Stimulated activated naive CD8-positive, alpha-beta T cell treated with anti-CD3 and anti-CD28 coated beads, Interleukin-15, Interleukin-2, amounts not matched to agents 100 ng/mL and 50 ng/mL, for 24 hours (primary cell): Measurements from ENCODE around the gene MRPL40.

Experiments
- H3K27ac Mint-ChIP-seq: one replicate; pipeline ENCODE4 v1.8.0; 2021; ENCODE audit warnings: mild to moderate bottlenecking, mixed read lengths
- H3K27me3 Mint-ChIP-seq: one replicate; pipeline ENCODE4 v1.8.0; 2021; ENCODE audit warnings: mixed read lengths
- H3K36me3 Mint-ChIP-seq: one replicate; pipeline ENCODE4 v1.8.0; 2021; ENCODE audit warnings: low read depth, mixed read lengths
- H3K4me1 Mint-ChIP-seq: one replicate; pipeline ENCODE4 v1.8.0; 2021; ENCODE audit warnings: low read depth, mixed read lengths
- H3K4me3 Mint-ChIP-seq: one replicate; pipeline ENCODE4 v1.8.0; 2021; ENCODE audit warnings: mild to moderate bottlenecking, mixed read lengths
- H3K9me3 Mint-ChIP-seq: one replicate; pipeline ENCODE4 v1.8.0; 2021; ENCODE audit warnings: mixed read lengths

The MRPL40 gene

GRCh38 chr22:19455585-19456370, 23.4 kb downstream of the MRPL40 start:
- no peaks in the 10 kb centered on the region for H3K27me3 Mint-ChIP-seq
- H3K36me3 Mint-ChIP-seq: peaks cover 66% of the 10 kb centered on the region
- H3K4me1 Mint-ChIP-seq: peaks cover 10% of the 10 kb centered on the region
- peak overlapping the region; percentile 8 for H3K27ac Mint-ChIP-seq
- no peak overlapping the region for H3K4me3 Mint-ChIP-seq
- H3K9me3 Mint-ChIP-seq: no peaks in the 10 kb centered on the region

- no peak overlapping the region for H3K4me3 Mint-ChIP-seq
- H3K4me1 Mint-ChIP-seq: peaks cover 10% of the 10 kb centered on the region
- H3K27ac Mint-ChIP-seq: no peak overlapping the region
- H3K9me3 Mint-ChIP-seq: no peaks in the 10 kb centered on the region
- H3K36me3 Mint-ChIP-seq: peaks cover 68% of the 10 kb centered on the region
- no peaks in the 10 kb centered on the region for H3K27me3 Mint-ChIP-seq
These were observed 24.2 kb downstream of the MRPL40 start for GRCh38 chr22:19456541-19456940.

- Mint-ChIP-seq H3K4me3 (no peak overlapping the region), H3K4me1 (peaks cover 10% of the 10 kb centered on the region), H3K9me3 (no peaks in the 10 kb centered on the region), H3K27me3 (no peaks in the 10 kb centered on the region), H3K27ac (no peak overlapping the region), H3K36me3 (peaks cover 63% of the 10 kb centered on the region)
These were observed 25.6 kb downstream of the MRPL40 start for GRCh38 chr22:19457828-19458428.

- H3K4me1 Mint-ChIP-seq: peaks cover 2% of the 10 kb centered on the region
- no peaks in the 10 kb centered on the region for H3K27me3 Mint-ChIP-seq
- H3K4me3 Mint-ChIP-seq: no peak overlapping the region
- no peaks in the 10 kb centered on the region for H3K9me3 Mint-ChIP-seq
- H3K27ac Mint-ChIP-seq: no peak overlapping the region
- peaks cover 56% of the 10 kb centered on the region for H3K36me3 Mint-ChIP-seq
These were observed 27.7 kb downstream of the MRPL40 start for GRCh38 chr22:19460036-19460435.

- Mint-ChIP-seq H3K36me3 (peaks cover 57% of the 10 kb centered on the region), H3K4me3 (no peak overlapping the region), H3K27ac (no peak overlapping the region), H3K4me1 (no peaks in the 10 kb centered on the region), H3K9me3 (no peaks in the 10 kb centered on the region), H3K27me3 (no peaks in the 10 kb centered on the region)
These were observed 29.2 kb downstream of the MRPL40 start for GRCh38 chr22:19461506-19461905.

GRCh38 chr22:19463008-19463407, 30.7 kb downstream of the MRPL40 start:
- H3K9me3 Mint-ChIP-seq: no peaks in the 10 kb centered on the region
- peaks cover 57% of the 10 kb centered on the region for H3K36me3 Mint-ChIP-seq
- no peaks in the 10 kb centered on the region for H3K27me3 Mint-ChIP-seq
- H3K4me1 Mint-ChIP-seq: no peaks in the 10 kb centered on the region
- no peak overlapping the region for H3K27ac Mint-ChIP-seq
- no peak overlapping the region for H3K4me3 Mint-ChIP-seq

GRCh38 chr22:19463491-19464469, 31.4 kb downstream of the MRPL40 start:
- Mint-ChIP-seq H3K27ac (no peak overlapping the region), H3K4me3 (no peak overlapping the region), H3K9me3 (no peaks in the 10 kb centered on the region), H3K27me3 (no peaks in the 10 kb centered on the region), H3K4me1 (no peaks in the 10 kb centered on the region), H3K36me3 (peaks cover 59% of the 10 kb centered on the region)

- H3K9me3 Mint-ChIP-seq: no peaks in the 10 kb centered on the region
- H3K27ac Mint-ChIP-seq: no peak overlapping the region
- no peaks in the 10 kb centered on the region for H3K27me3 Mint-ChIP-seq
- H3K36me3 Mint-ChIP-seq: peaks cover 59% of the 10 kb centered on the region
- H3K4me3 Mint-ChIP-seq: no peak overlapping the region
- H3K4me1 Mint-ChIP-seq: no peaks in the 10 kb centered on the region
These were observed 32.2 kb downstream of the MRPL40 start for GRCh38 chr22:19464546-19464945.

GRCh38 chr22:19464975-19465374, 32.6 kb downstream of the MRPL40 start:
- Mint-ChIP-seq H3K4me1 (no peaks in the 10 kb centered on the region), H3K9me3 (no peaks in the 10 kb centered on the region), H3K36me3 (peaks cover 61% of the 10 kb centered on the region), H3K27me3 (no peaks in the 10 kb centered on the region), H3K4me3 (no peak overlapping the region), H3K27ac (peak overlapping the region; percentile 46)

- no peak overlapping the region for H3K27ac Mint-ChIP-seq
- H3K9me3 Mint-ChIP-seq: no peaks in the 10 kb centered on the region
- no peak overlapping the region for H3K4me3 Mint-ChIP-seq
- H3K36me3 Mint-ChIP-seq: peaks cover 61% of the 10 kb centered on the region
- H3K4me1 Mint-ChIP-seq: no peaks in the 10 kb centered on the region
- H3K27me3 Mint-ChIP-seq: no peaks in the 10 kb centered on the region
These were observed 33.9 kb downstream of the MRPL40 start for GRCh38 chr22:19466126-19466716.

GRCh38 chr22:19466848-19467752, 34.8 kb downstream of the MRPL40 start:
- H3K36me3 Mint-ChIP-seq: peaks cover 62% of the 10 kb centered on the region

GRCh38 chr22:19467912-19468311, 35.6 kb downstream of the MRPL40 start:
- H3K27ac Mint-ChIP-seq: no peak overlapping the region
- H3K4me3 Mint-ChIP-seq: no peak overlapping the region
- H3K36me3 Mint-ChIP-seq: peaks cover 67% of the 10 kb centered on the region
- H3K4me1 Mint-ChIP-seq: no peaks in the 10 kb centered on the region
- H3K9me3 Mint-ChIP-seq: no peaks in the 10 kb centered on the region
- no peaks in the 10 kb centered on the region for H3K27me3 Mint-ChIP-seq

More at GRCh38 chr22:19466848-19467752, 34.8 kb downstream of the MRPL40 start:
- H3K27me3 Mint-ChIP-seq: no peaks in the 10 kb centered on the region
- H3K4me1 Mint-ChIP-seq: no peaks in the 10 kb centered on the region
- H3K27ac Mint-ChIP-seq: no peak overlapping the region
- H3K4me3 Mint-ChIP-seq: no peak overlapping the region
- no peaks in the 10 kb centered on the region for H3K9me3 Mint-ChIP-seq

- peaks cover 78% of the 10 kb centered on the region for H3K36me3 Mint-ChIP-seq
- H3K27ac Mint-ChIP-seq: no peak overlapping the region
- H3K4me3 Mint-ChIP-seq: no peak overlapping the region
- no peaks in the 10 kb centered on the region for H3K27me3 Mint-ChIP-seq
- H3K4me1 Mint-ChIP-seq: no peaks in the 10 kb centered on the region
- no peaks in the 10 kb centered on the region for H3K9me3 Mint-ChIP-seq
These were observed 37.1 kb downstream of the MRPL40 start for GRCh38 chr22:19469421-19469820.

GRCh38 chr22:19470010-19470409, 37.7 kb downstream of the MRPL40 start:
- Mint-ChIP-seq H3K9me3 (no peaks in the 10 kb centered on the region), H3K27ac (no peak overlapping the region), H3K4me3 (no peak overlapping the region), H3K36me3 (peaks cover 74% of the 10 kb centered on the region), H3K4me1 (no peaks in the 10 kb centered on the region), H3K27me3 (no peaks in the 10 kb centered on the region)
